ENCODE results near the gene NTN4.

DNA sequence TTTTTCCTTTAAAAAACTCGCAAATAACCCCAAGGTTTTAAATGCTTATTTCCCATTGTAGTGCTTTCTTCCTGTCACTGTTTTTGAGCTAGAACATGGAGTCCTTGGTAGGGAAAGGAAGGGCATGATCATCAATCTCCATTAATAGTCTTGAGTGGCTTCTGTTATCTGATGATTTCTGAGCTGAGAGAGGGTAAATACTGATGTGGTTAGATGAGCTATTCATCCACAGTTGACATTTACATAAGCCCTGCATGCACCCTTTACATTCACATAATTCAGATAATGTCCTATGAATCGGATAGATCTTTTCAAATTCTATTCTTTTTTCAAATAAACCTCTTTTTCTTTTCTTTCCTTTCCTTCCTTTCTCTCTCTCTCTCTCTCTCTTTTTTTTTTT lies 81.4 kb downstream of the NTN4 start:
- TF ChIP-seq, protein P1, sequence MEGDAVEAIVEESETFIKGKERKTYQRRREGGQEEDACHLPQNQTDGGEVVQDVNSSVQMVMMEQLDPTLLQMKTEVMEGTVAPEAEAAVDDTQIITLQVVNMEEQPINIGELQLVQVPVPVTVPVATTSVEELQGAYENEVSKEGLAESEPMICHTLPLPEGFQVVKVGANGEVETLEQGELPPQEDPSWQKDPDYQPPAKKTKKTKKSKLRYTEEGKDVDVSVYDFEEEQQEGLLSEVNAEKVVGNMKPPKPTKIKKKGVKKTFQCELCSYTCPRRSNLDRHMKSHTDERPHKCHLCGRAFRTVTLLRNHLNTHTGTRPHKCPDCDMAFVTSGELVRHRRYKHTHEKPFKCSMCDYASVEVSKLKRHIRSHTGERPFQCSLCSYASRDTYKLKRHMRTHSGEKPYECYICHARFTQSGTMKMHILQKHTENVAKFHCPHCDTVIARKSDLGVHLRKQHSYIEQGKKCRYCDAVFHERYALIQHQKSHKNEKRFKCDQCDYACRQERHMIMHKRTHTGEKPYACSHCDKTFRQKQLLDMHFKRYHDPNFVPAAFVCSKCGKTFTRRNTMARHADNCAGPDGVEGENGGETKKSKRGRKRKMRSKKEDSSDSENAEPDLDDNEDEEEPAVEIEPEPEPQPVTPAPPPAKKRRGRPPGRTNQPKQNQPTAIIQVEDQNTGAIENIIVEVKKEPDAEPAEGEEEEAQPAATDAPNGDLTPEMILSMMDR (IDR thresholded peaks at IDR 0.05 in 4 of 5, conservative IDR thresholded peaks at IDR 0.05 in 1 of 5), result no peak
- TF ChIP-seq POLR2A (IDR thresholded peaks at IDR 0.05), result no peak
